Measurements from ENCODE around the gene TRABD2B.

GRCh38 chr1:48030211-48030610, 33.0 kb upstream of the TRABD2B start:
- no peak for TF ChIP-seq CTCF (IDR thresholded peaks at IDR 0.05)
- no peak for TF ChIP-seq POLR2A (IDR thresholded peaks at IDR 0.05)
